Measurements from ENCODE around the gene TALDO1.

Gene TALDO1

GRCh38 chr11:788953-789940 lies 42.0 kb downstream of the TALDO1 start:
- Mint-ChIP-seq H3K4me3 (no peak overlapping the region), H3K27ac (no peak overlapping the region), H3K9me3 (no peaks in the 10 kb centered on the region), H3K27me3 (peaks cover 7% of the 10 kb centered on the region), H3K4me1 (peaks cover 6% of the 10 kb centered on the region), H3K36me3 (peaks cover 12% of the 10 kb centered on the region)
- CTCF ChIA-PET, result interaction anchor here (1.0 kb wide), 1 partner anchor 11 kb away, joined by 4 read pairs; no protein-coding TSS in a partner anchor
- no peak for DNase-seq

- no peaks in the 10 kb centered on the region for H3K9me3 Mint-ChIP-seq
- DNase-seq, result peak; percentile 65
- no peak within 1 kb of the TSS for H3K27ac Mint-ChIP-seq
- peaks cover 7% of the 10 kb centered on the region for H3K27me3 Mint-ChIP-seq
- CTCF ChIA-PET, result interaction anchor here (1.0 kb wide), 1 partner anchor 12 kb away, joined by 4 read pairs; no protein-coding TSS in a partner anchor
- H3K4me3 Mint-ChIP-seq, result peak within 1 kb of the TSS; percentile 31
- peaks cover 10% of the 10 kb centered on the region for H3K36me3 Mint-ChIP-seq
- H3K4me1 Mint-ChIP-seq, result peaks cover 10% of the 10 kb centered on the region
Observed at GRCh38 chr11:789943-790342, 42.7 kb downstream of the TALDO1 start, which contains the start of gene CEND1. Gene CEND1 (minus strand): TSS chr11:790090. CDS start chr11:788576, 1,514 bp downstream.

- H3K36me3 Mint-ChIP-seq, result peaks cover 10% of the 10 kb centered on the region
- H3K9me3 Mint-ChIP-seq, result no peaks in the 10 kb centered on the region
- H3K4me3 Mint-ChIP-seq, result no peak overlapping the region
- peaks cover 14% of the 10 kb centered on the region for H3K4me1 Mint-ChIP-seq
- H3K27ac Mint-ChIP-seq, result peak overlapping the region; percentile 60
- CTCF ChIA-PET, result no interaction called here
- no peak for DNase-seq
- peaks cover 7% of the 10 kb centered on the region for H3K27me3 Mint-ChIP-seq
Observed at GRCh38 chr11:790721-791564, 43.7 kb downstream of the TALDO1 start.

DNA sequence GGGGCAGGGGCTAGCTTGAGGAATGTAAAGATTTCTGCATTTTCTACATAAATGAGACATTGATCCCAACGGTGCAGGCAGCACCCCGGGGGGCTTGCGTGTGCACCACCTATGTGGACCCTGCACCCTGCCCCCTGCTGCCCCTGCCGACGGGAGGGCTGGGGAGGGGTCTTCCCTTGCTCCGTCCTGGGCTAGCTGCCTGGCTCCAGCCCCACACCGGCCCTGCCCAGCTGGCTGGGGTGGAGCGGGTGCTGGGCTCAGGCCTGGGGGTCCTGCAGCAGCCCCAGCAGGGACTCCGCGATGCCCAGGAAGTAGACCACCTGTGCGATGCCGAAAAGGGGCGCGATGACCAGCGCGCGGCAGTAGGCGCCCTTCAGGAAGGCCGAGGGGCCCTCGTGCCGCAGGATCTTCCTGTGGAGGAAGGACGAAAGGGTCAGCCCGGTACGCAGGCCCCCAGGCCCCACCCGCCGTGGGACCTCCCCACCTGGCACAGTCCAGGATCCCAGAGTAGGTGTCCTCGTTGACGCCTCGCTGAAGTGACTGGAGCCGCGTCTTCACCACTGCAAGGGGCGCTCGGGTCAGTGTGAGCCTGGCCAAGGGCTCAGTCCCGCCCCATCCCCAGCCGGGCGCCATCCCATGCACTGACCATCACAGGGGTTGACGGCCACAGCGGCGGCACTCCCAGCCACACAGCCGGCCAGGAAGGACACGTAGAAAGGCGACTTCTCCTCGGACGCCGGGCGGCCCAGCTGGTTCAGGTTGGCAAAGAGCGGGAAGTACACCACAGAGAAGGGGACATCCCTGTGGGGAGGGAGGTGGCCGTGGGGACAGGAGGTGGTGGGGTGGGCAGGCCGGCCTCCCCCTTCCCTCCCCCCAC lies 44.6 kb downstream of the TALDO1 start:
- Mint-ChIP-seq H3K4me3 (no peak overlapping the region), H3K27me3 (peaks cover 7% of the 10 kb centered on the region), H3K4me1 (peaks cover 19% of the 10 kb centered on the region), H3K36me3 (peaks cover 10% of the 10 kb centered on the region), H3K9me3 (no peaks in the 10 kb centered on the region), H3K27ac (no peak overlapping the region)
- no peak for DNase-seq
- CTCF ChIA-PET, result no interaction called here

GRCh38 chr11:792535-792821 lies 45.2 kb downstream of the TALDO1 start:
- Mint-ChIP-seq H3K27me3 (peaks cover 7% of the 10 kb centered on the region), H3K36me3 (peaks cover 10% of the 10 kb centered on the region), H3K4me1 (peaks cover 22% of the 10 kb centered on the region), H3K9me3 (no peaks in the 10 kb centered on the region), H3K4me3 (no peak overlapping the region), H3K27ac (no peak overlapping the region)
- CTCF ChIA-PET, result no interaction called here
- DNase-seq, result no peak

- Mint-ChIP-seq H3K36me3 (peaks cover 10% of the 10 kb centered on the region), H3K27me3 (peaks cover 7% of the 10 kb centered on the region), H3K27ac (no peak overlapping the region), H3K4me3 (no peak overlapping the region), H3K4me1 (peaks cover 21% of the 10 kb centered on the region), H3K9me3 (no peaks in the 10 kb centered on the region)
- CTCF ChIA-PET, result interaction anchor here (1.2 kb wide), 1 partner anchor 15 kb away, joined by 3 read pairs; no protein-coding TSS in a partner anchor
- DNase-seq, result no peak
Observed at GRCh38 chr11:792873-793272, 45.6 kb downstream of the TALDO1 start.

DNA sequence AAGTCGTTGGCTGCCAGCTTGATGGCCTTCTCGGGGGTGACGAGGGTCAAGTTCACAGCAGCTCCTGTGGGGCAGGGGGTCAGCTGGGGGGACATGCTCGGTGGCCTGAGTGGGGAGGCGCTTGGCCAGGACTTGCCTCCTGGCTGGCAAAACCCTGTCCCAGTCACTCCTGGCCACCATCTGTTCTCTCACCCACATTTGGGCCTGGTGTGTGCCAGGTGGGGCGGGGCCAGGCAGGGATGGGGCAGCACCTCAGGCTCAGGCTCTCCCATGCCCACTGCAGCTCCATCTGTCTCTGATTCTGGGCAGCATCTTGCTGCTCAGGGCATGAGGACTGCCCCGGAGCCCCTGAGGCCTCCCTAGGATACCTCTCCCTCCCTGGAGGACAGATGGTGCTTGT lies 46.3 kb downstream of the TALDO1 start:
- H3K27me3 Mint-ChIP-seq, result peaks cover 7% of the 10 kb centered on the region
- peaks cover 10% of the 10 kb centered on the region for H3K36me3 Mint-ChIP-seq
- peaks cover 20% of the 10 kb centered on the region for H3K4me1 Mint-ChIP-seq
- peak overlapping the region; percentile 41 for H3K4me3 Mint-ChIP-seq
- CTCF ChIA-PET, result interaction anchor here (1.2 kb wide), 1 partner anchor 15 kb away, joined by 3 read pairs; no protein-coding TSS in a partner anchor
- no peak overlapping the region for H3K27ac Mint-ChIP-seq
- no peaks in the 10 kb centered on the region for H3K9me3 Mint-ChIP-seq
- no peak for DNase-seq

- Mint-ChIP-seq H3K4me3 (peak overlapping the region; percentile 54), H3K27me3 (peaks cover 6% of the 10 kb centered on the region), H3K9me3 (no peaks in the 10 kb centered on the region), H3K27ac (peak overlapping the region; percentile 24), H3K36me3 (peaks cover 10% of the 10 kb centered on the region), H3K4me1 (peaks cover 16% of the 10 kb centered on the region)
- no peak for DNase-seq
- CTCF ChIA-PET, result interaction anchor here (1.2 kb wide), 1 partner anchor 16 kb away, joined by 3 read pairs; no protein-coding TSS in a partner anchor
Observed at GRCh38 chr11:794013-794765, 46.9 kb downstream of the TALDO1 start.

GRCh38 chr11:794766-795633 lies 47.7 kb downstream of the TALDO1 start:
- Mint-ChIP-seq H3K27me3 (no peaks in the 10 kb centered on the region), H3K4me3 (peak overlapping the region; percentile 88), H3K36me3 (peaks cover 12% of the 10 kb centered on the region), H3K27ac (peak overlapping the region; percentile 49), H3K9me3 (no peaks in the 10 kb centered on the region), H3K4me1 (peaks cover 16% of the 10 kb centered on the region)
- DNase-seq, result no peak
- CTCF ChIA-PET, result no interaction called here

- peak; percentile 89 for DNase-seq
- H3K4me3 Mint-ChIP-seq, result peak overlapping the region; percentile 88
- CTCF ChIA-PET, result no interaction called here
- peaks cover 16% of the 10 kb centered on the region for H3K4me1 Mint-ChIP-seq
- H3K27me3 Mint-ChIP-seq, result no peaks in the 10 kb centered on the region
- peaks cover 14% of the 10 kb centered on the region for H3K36me3 Mint-ChIP-seq
- no peaks in the 10 kb centered on the region for H3K9me3 Mint-ChIP-seq
- peak overlapping the region; percentile 90 for H3K27ac Mint-ChIP-seq
Observed at GRCh38 chr11:795634-796564, 48.6 kb downstream of the TALDO1 start.

GRCh38 chr11:796565-797295 lies 49.5 kb downstream of the TALDO1 start:
- CTCF ChIA-PET, result no interaction called here
- Mint-ChIP-seq H3K27me3 (no peaks in the 10 kb centered on the region), H3K36me3 (peaks cover 12% of the 10 kb centered on the region), H3K4me1 (peaks cover 19% of the 10 kb centered on the region), H3K4me3 (peak overlapping the region; percentile 88), H3K9me3 (no peaks in the 10 kb centered on the region), H3K27ac (peak overlapping the region; percentile 90)
- no peak for DNase-seq
